Body of pancreas (tissue), 4 donors: ENCODE results near the gene HMCN1. TPM values are rescaled to one million over a fixed set of nuclear protein-coding genes. Genes with fewer than 3 reads are reported as not detected.

Experiments used
- ATAC-seq: fragments of 150-250 bp; one replicate; pipeline ENCODE4 v1.9.1; 2016
- DNase-seq, 4 donors: peaks; one replicate each; pipeline ENCODE4 v3.0.0-alpha.2; 2019
- H3K27ac ChIP-seq, 4 donors: fragments of 200-600 bp; sonication (generic); 1 replicate in 3 of 4; 2 replicates in 1 of 4; pipeline versions ENCODE4 v1.5.1 to v1.6.1; 2016 to 2019; ENCODE audit warnings: mild to moderate bottlenecking in 1 of 4, mixed read lengths in 1 of 4, moderate library complexity in 1 of 4
- H3K27me3 ChIP-seq, 2 donors: fragments of 200-600 bp; sonication (generic); one replicate each; pipeline ENCODE4 v1.6.0; 2016; ENCODE audit warnings: mild to moderate bottlenecking in 1 of 2
- H3K36me3 ChIP-seq, 2 donors: fragments of 200-600 bp; sonication (generic); replicated peaks in 1 of 2; 2 replicates each; pipeline ENCODE4 v1.5.1; 2016; ENCODE audit warnings: low read depth in 2 of 2; ENCODE audit not compliant: insufficient read depth in 1 of 2
- H3K4me1 ChIP-seq: fragments of 200-600 bp; sonication (generic); one replicate; pipeline ENCODE4 v1.6.0; 2016
- H3K4me3 ChIP-seq, 2 donors: fragments of 200-600 bp; sonication (generic); 1 replicate in 1 of 2; 2 replicates in 1 of 2; pipeline ENCODE4 v1.5.1; 2016 to 2019
- H3K9me3 ChIP-seq, 3 donors: fragments of 200-600 bp; sonication (generic); 1 replicate in 2 of 3; 2 replicates in 1 of 3; pipeline ENCODE4 v1.5.1; 2016
- CTCF ChIP-seq, 7 experiments: fragments of 450-650 bp in 4 of 7; fragments of 200-600 bp in 3 of 7; sonication (generic) in 3 of 7; IDR thresholded peaks; one replicate each; pipeline ENCODE4 v1.5.1; 2016 to 2019; ENCODE audit warnings: antibody characterized with exemption in 7 of 7
- POLR2A ChIP-seq, 3 donors: fragments of 450-650 bp; IDR thresholded peaks; one replicate each; pipeline ENCODE4 v1.6.1; 2016; ENCODE audit warnings: antibody characterized with exemption in 3 of 3, mild to moderate bottlenecking in 2 of 3
- WGBS, 2 donors: methylation state at CpG; one replicate each; pipeline ENCODE4 v1.1.5; 2017; 5-methylcytosine and 5-hydroxymethylcytosine counted together
- intact Hi-C: fragments of 100-400 bp; cut with DNase I; formaldehyde crosslinking; loops from one replicate; pipeline ENCODE4 v1.15.1; 2023
- total RNA-seq, 2 donors: library from RNA; depleted of rRNA; stranded (reverse); fragments of >200 nt; gene quantifications; one replicate each; pipeline ENCODE4 v1.1.0, GENCODE V29; 2016

The HMCN1 gene
- 1 to 10 TPM; 2.1 to 2.3 TPM for total RNA-seq

GRCh38 chr1:185733818-185734735 lies at the start of gene HMCN1:
Gene HMCN1 (plus strand): TSS chr1:185734391. CDS start chr1:185734780, 389 bp downstream.
- TF ChIP-seq POLR2A (IDR thresholded peaks at IDR 0.05), result peak in 1 of 3 donors; percentile 29
- TF ChIP-seq CTCF (IDR thresholded peaks at IDR 0.05), result peak in 6 of 7 experiments; percentile 10 to 38 (median 28)
- Histone ChIP-seq H3K4me1 (peaks cover 19% of the 10 kb centered on the region), H3K4me3 (peak within 1 kb of the TSS in 1 of 2 donors; percentile 15), H3K27me3 (no peaks in the 10 kb centered on the region), H3K36me3 (no peaks in the 10 kb centered on the region), H3K9me3 (no peaks in the 10 kb centered on the region), H3K27ac (peak within 1 kb of the TSS in 3 of 4 donors; percentile 22 to 33 (median 24))
- DNase-seq (peak; percentile 49 to 71 (median 64)), ATAC-seq (peak; percentile 81)
- intact Hi-C loops, result no loop called here
- WGBS, 2 donors, result 1 to 3% methylated on average over 23 to 47 of the region's 47 CpGs

DNA sequence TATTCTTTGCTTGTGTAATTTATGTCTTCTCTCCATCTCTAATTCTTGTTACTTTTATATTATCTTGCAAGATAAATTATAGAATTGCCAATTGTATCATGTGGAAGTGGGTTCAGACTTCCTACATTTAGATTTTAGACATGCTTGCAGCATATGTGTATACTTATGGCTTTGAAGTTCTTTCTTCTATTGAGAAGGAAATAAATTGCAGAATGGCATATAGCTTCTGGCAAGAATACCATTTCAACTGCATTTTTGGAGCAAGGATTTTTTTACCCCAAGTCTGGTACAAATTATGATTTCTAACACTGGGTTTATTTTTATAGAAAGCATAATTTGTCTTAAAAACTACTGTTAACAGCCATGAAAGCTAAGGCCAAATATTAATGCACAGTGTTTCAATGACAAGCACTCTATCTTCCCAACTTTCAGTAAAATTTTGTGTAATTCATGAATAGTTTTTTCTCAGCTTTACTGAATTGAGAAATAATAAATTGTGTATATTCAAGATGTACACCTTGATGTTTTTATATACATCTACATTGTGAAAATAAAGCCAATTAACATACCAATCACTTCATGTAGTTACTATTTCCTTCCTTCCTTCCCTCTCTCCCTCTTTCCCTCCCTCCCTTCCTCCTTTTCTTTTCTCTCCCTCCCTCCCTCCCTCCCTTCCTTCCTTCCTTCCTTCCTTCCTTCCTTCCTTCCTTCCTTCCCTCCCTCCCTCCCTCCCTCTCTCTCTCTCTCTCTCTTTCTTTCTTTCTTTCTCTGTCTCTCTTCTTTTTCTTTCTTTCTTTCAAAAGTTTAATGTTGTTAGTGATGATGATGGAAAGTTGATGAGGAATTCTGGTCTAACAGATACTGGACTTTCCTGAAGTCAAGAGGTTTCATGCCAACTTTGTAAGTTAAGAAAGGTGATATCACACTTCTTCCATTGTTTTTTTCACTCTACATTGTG lies 47.1 kb upstream of the HMCN1 start:
- Histone ChIP-seq H3K9me3 (no peaks in the 10 kb centered on the region), H3K27me3 (no peaks in the 10 kb centered on the region), H3K27ac (no peak overlapping the region), H3K4me3 (no peak overlapping the region), H3K4me1 (no peaks in the 10 kb centered on the region), H3K36me3 (no peaks in the 10 kb centered on the region)
- intact Hi-C loops, result no loop called here
- ATAC-seq (no peak), DNase-seq (no peak)
- TF ChIP-seq CTCF (IDR thresholded peaks at IDR 0.05) (no peak), POLR2A (IDR thresholded peaks at IDR 0.05) (no peak)

DNA sequence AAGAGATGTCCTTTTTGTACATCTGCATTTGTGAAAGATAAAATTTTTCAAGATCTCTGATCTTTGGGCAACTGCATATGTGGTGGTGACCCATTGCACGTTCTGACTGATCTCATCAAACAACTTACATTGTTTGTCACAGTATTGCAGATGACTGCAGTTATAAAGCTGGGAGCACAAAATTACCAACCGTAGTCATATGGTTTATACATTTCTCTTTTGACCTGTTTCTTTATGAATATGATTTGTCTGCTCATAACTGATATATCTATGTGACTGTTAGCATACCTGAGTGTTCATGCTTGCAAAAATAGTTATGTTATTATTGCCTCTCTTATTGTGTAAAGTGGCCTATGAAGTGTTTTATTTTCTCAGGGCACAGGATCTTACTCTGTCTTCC lies 43.7 kb upstream of the HMCN1 start:
- H3K27me3 ChIP-seq, result no peaks in the 10 kb centered on the region
- TF ChIP-seq CTCF (IDR thresholded peaks at IDR 0.05) (no peak), POLR2A (IDR thresholded peaks at IDR 0.05) (no peak)
- no peaks in the 10 kb centered on the region for H3K9me3 ChIP-seq
- no peak for ATAC-seq
- H3K4me1 ChIP-seq, result peaks cover 15% of the 10 kb centered on the region
- no peak overlapping the region for H3K4me3 ChIP-seq
- DNase-seq, result no peak
- intact Hi-C loops, result no loop called here
- no peaks in the 10 kb centered on the region for H3K36me3 ChIP-seq
- H3K27ac ChIP-seq, result no peak overlapping the region
- 85 to 86% methylated on average over 2 of the region's 2 CpGs for WGBS, 2 donors

GRCh38 chr1:185693654-185694053 lies 40.5 kb upstream of the HMCN1 start:
- ATAC-seq (no peak), DNase-seq (no peak)
- H3K27me3 ChIP-seq, result no peaks in the 10 kb centered on the region
- H3K4me3 ChIP-seq, result no peak overlapping the region
- WGBS, 2 donors, result 27 to 46% methylated on average over 6 of the region's 6 CpGs
- peaks cover 15% of the 10 kb centered on the region for H3K4me1 ChIP-seq
- TF ChIP-seq POLR2A (IDR thresholded peaks at IDR 0.05), result no peak
- TF ChIP-seq CTCF (IDR thresholded peaks at IDR 0.05), result no peak
- H3K36me3 ChIP-seq, result no peaks in the 10 kb centered on the region
- intact Hi-C loops, result no loop called here
- no peaks in the 10 kb centered on the region for H3K9me3 ChIP-seq
- peak overlapping the region in 2 of 4 donors; percentile 41 to 44 for H3K27ac ChIP-seq
